SK-N-SH (cell line): Measurements from ENCODE around the gene ONECUT1. TPM values are rescaled to one million over a fixed set of nuclear protein-coding genes. Genes with fewer than 3 reads are reported as not detected.

Source experiments
- CTCF ChIA-PET: fragments of 300-600, 350-600 bp; formaldehyde crosslinking; extraction: SDS; loops from one replicate; lab custom pipeline; 2021; lab: Yijun Ruan, JAX
- POLR2A ChIA-PET: fragments of 350-600 bp; sonication (Branson Sonifier 250); formaldehyde crosslinking; extraction: SDS; loops from one replicate; lab custom pipeline; 2020; ENCODE audit warnings: antibody characterized with exemption, inconsistent platforms; lab: Yijun Ruan, JAX
- DNase-seq: peaks from one replicate; pipeline ENCODE4 v3.0.0; 2012
- H2AFZ ChIP-seq: fragments of 200-600 bp; sonication (generic); 2 replicates; pipeline ENCODE4 v1.8.1; 2016; ENCODE audit warnings: antibody characterized with exemption, mild to moderate bottlenecking, low read depth
- H3F3A ChIP-seq: fragments of 200-600 bp; sonication (generic); replicated peaks from 2 replicates; pipeline ENCODE3; 2016; ENCODE audit warnings: antibody characterized with exemption, mild to moderate bottlenecking; ENCODE audit not compliant: insufficient read depth
- H3K27ac ChIP-seq, 2 experiments: fragments of 200-500 bp in 1 of 2; fragments of 200-600 bp in 1 of 2; sonication (Bioruptor generic) in 1 of 2; sonication (generic), shearing (Covaris generic) in 1 of 2; 2 replicates each; pipeline versions ENCODE4 v1.5.1 to v1.6.1; 2014 to 2016; ENCODE audit warnings: low read depth in 2 of 2, inconsistent platforms in 1 of 2, low read length in 1 of 2, mild to moderate bottlenecking in 1 of 2, mixed read lengths in 1 of 2
- H3K27me3 ChIP-seq: fragments of 200-600 bp; sonication (generic), shearing (Covaris generic); 2 replicates; pipeline ENCODE4 v1.6.1; 2016; ENCODE audit warnings: mixed run types; ENCODE audit not compliant: insufficient read depth
- H3K36me3 ChIP-seq, 2 experiments: fragments of 200-500 bp in 1 of 2; fragments of 200-600 bp in 1 of 2; sonication (Bioruptor generic) in 1 of 2; sonication (generic) in 1 of 2; replicated peaks in 1 of 2; 2 replicates each; pipeline versions ENCODE3 to v1.5.1; 2014 to 2016; ENCODE audit warnings: low read length in 1 of 2, mild to moderate bottlenecking in 1 of 2; ENCODE audit not compliant: insufficient read depth in 2 of 2, control insufficient read depth in 1 of 2
- H3K4me1 ChIP-seq, 2 experiments: fragments of 200-500 bp in 1 of 2; fragments of 200-600 bp in 1 of 2; sonication (Bioruptor generic) in 1 of 2; sonication (generic), shearing (Covaris generic) in 1 of 2; 2 replicates each; pipeline versions ENCODE4 v1.5.1 to v1.6.1; 2014 to 2016; ENCODE audit warnings: low read depth in 1 of 2, low read length in 1 of 2, mixed run types in 1 of 2; ENCODE audit not compliant: insufficient read depth in 2 of 2, control insufficient read depth in 1 of 2
- H3K4me2 ChIP-seq: fragments of 200-600 bp; sonication (generic), shearing (Covaris generic); 2 replicates; pipeline ENCODE4 v1.6.1; 2017; ENCODE audit warnings: mixed run types
- H3K4me3 ChIP-seq, 2 experiments: fragments of 200-500 bp in 1 of 2; fragments of 200-600 bp in 1 of 2; sonication (Bioruptor generic) in 1 of 2; sonication (generic), shearing (Covaris generic) in 1 of 2; 2 replicates each; pipeline versions ENCODE4 v1.5.1 to v1.8.1; 2014 to 2016; ENCODE audit warnings: low read depth in 2 of 2, inconsistent platforms in 1 of 2, low read length in 1 of 2, mild to moderate bottlenecking in 1 of 2, mixed read lengths in 1 of 2, moderate library complexity in 1 of 2
- H3K79me2 ChIP-seq: fragments of 200-600 bp; sonication (generic); 2 replicates; pipeline ENCODE4 v1.8.1; 2017; ENCODE audit warnings: mild to moderate bottlenecking; ENCODE audit not compliant: insufficient read depth
- H3K9ac ChIP-seq: fragments of 200-600 bp; sonication (generic); 2 replicates; pipeline ENCODE4 v1.6.1; 2017; ENCODE audit warnings: mixed run types
- H3K9me2 ChIP-seq: fragments of 200-600 bp; sonication (generic); 2 replicates; pipeline ENCODE4 v1.6.1; 2017; ENCODE audit warnings: mixed run types
- H3K9me3 ChIP-seq: fragments of 200-600 bp; sonication (generic); 2 replicates; pipeline ENCODE4 v1.6.1; 2017; ENCODE audit warnings: mixed run types, mild to moderate bottlenecking, moderate library complexity
- H4K20me1 ChIP-seq: fragments of 200-600 bp; sonication (generic); 2 replicates; pipeline ENCODE4 v1.6.1; 2017; ENCODE audit warnings: mild to moderate bottlenecking, mixed run types; ENCODE audit not compliant: insufficient read depth
- EP300 ChIP-seq, 2 experiments: IDR thresholded peaks; 2 replicates each; pipeline versions ENCODE4 v1.4.0 to v1.6.1; 2012; ENCODE audit warnings: borderline replicate concordance in 1 of 2, low read depth in 1 of 2, low read length in 1 of 2
- FOXM1 ChIP-seq: IDR thresholded peaks from 2 replicates; pipeline ENCODE4 v1.4.0; 2012; ENCODE audit warnings: low read depth, mild to moderate bottlenecking
- JUND ChIP-seq: IDR thresholded peaks from 2 replicates; pipeline ENCODE4 v1.4.0; 2012
- RAD21 ChIP-seq: IDR thresholded peaks from 2 replicates; pipeline ENCODE4 v1.6.1; 2012; ENCODE audit warnings: mild to moderate bottlenecking, low read length
- RXRA ChIP-seq: IDR thresholded peaks from 2 replicates; pipeline ENCODE4 v1.4.0; 2012; ENCODE audit warnings: low read depth, mild to moderate bottlenecking, borderline replicate concordance
- SMC3 ChIP-seq: IDR thresholded peaks from 2 replicates; pipeline ENCODE4 v1.6.1; 2012; ENCODE audit warnings: low read depth, low read length, improper control_type of control experiment
- TAF1 ChIP-seq: IDR thresholded peaks from 2 replicates; pipeline ENCODE4 v1.6.1; 2012; ENCODE audit warnings: low read depth, mild to moderate bottlenecking, low read length, moderate library complexity, borderline replicate concordance
- WGBS: methylation state at CpG from one replicate; pipeline ENCODE4 v1.1.6; 2017; ENCODE audit warnings: low lambda C conversion rate; 5-methylcytosine and 5-hydroxymethylcytosine counted together
- polyA plus RNA-seq, 3 experiments: library from polyadenylated mRNA; depleted of rRNA; stranded (reverse); fragments of >200 nt; gene quantifications; 2 replicates each; pipeline ENCODE4 v1.2.3, GENCODE V29; 2012
- TF ChIP-seq, protein P1 (sequence below): IDR thresholded peaks from 2 replicates; pipeline ENCODE4 v1.4.0; 2012; ENCODE audit warnings: low read depth, borderline replicate concordance
- TF ChIP-seq, protein P2 (sequence below): fragments of 200-600 bp; sonication (generic); IDR thresholded peaks from 2 replicates; pipeline ENCODE4 v1.6.1; 2017; ENCODE audit warnings: antibody characterized with exemption, mild to moderate bottlenecking, moderate library complexity

Gene ONECUT1
- polyA plus RNA-seq, 1 of the 3 experiments (the other 2 are of a cell fraction): not detected

DNA sequence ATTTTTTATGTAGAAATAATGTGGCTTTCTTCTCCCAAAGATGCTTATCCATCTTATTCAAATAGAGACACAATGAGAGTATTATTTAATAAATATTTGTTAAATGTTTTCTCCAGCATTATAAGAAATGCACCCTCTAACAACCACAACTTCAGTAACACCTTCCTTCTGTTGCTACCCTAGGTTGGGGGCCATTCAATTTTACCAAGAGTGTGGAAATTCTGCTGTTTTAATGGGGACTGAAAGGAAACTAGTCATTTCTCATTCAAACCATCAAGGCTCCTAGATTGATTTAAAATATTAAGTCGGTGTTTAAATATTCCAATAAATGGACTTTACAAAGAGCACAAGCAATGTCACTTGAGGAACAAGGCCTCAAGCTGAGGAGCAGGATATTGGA lies 7.6 kb downstream of the ONECUT1 start:
- WGBS: 13% methylated on average over 1 of the region's 1 CpG
- no peaks in the 10 kb centered on the region; the same call in 1 of the 2 replicates for H3K9me3 ChIP-seq
- no peak overlapping the region for H2AFZ ChIP-seq

DNA sequence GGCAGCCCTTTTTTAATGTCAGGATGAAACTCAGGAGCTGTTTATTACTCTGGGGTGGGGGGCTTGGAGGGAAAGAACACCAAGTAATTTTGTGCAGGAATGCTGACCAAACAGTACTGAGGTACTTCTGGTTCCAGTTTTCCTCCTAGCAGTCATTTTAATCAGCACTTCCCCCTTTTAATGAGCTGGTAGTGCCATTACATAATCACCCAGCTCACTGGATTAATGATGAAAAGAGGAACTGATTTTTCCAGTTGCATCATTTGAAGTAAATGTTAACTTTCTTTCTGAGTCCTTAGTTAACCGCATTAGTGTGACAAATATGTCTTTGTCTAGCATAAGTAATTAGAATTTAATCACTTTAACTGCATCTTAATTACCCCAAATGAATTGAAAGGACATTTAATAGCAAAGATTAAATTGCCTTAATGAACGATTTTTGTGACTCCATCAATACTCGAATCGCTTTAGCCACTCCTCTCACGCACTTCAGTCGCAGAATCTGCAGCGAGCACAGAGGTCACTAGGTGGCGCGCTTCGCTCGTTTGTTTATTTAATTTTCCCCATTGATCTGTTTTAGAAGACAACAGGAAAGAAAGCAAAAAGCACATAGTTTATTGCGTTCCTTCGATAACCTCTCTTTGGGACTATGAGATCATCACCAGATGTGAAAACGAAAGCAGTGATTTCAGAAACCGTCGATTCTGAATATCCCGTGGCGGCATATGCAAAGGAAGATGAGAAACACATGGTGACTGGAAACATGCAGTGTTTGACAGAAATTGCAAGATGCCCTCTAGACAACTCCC lies 9.8 kb downstream of the ONECUT1 start:
- Histone ChIP-seq H3K9ac (no peak overlapping the region), H3K36me3 (no peaks in the 10 kb centered on the region), H3K4me3 (peak overlapping the region in 1 of 2 experiments; percentile 29; a peak in 1 of 4 replicates), H3K9me2 (no peaks in the 10 kb centered on the region), H4K20me1 (no peaks in the 10 kb centered on the region), H3F3A (no peaks in the 10 kb centered on the region), H3K4me1 (no peaks in the 10 kb centered on the region), H3K4me2 (peak overlapping the region; percentile 63; the same call in 1 of the 2 replicates), H3K79me2 (no peaks in the 10 kb centered on the region), H3K9me3 (no peaks in the 10 kb centered on the region; the same call in 1 of the 2 replicates), H3K27ac (no peak overlapping the region), H2AFZ (no peak overlapping the region), H3K27me3 (peaks cover 73% of the 10 kb centered on the region)
- WGBS: 5% methylated on average over 18 of the region's 18 CpGs
- TF ChIP-seq JUND: no peak
- peak; percentile 73 for TF ChIP-seq SMC3
- TF ChIP-seq FOXM1: no peak
- no peak for TF ChIP-seq TAF1
- TF ChIP-seq RAD21: peak; percentile 77
- TF ChIP-seq, protein P1, sequence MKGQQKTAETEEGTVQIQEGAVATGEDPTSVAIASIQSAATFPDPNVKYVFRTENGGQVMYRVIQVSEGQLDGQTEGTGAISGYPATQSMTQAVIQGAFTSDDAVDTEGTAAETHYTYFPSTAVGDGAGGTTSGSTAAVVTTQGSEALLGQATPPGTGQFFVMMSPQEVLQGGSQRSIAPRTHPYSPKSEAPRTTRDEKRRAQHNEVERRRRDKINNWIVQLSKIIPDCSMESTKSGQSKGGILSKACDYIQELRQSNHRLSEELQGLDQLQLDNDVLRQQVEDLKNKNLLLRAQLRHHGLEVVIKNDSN: no peak
- TF ChIP-seq, protein P2, sequence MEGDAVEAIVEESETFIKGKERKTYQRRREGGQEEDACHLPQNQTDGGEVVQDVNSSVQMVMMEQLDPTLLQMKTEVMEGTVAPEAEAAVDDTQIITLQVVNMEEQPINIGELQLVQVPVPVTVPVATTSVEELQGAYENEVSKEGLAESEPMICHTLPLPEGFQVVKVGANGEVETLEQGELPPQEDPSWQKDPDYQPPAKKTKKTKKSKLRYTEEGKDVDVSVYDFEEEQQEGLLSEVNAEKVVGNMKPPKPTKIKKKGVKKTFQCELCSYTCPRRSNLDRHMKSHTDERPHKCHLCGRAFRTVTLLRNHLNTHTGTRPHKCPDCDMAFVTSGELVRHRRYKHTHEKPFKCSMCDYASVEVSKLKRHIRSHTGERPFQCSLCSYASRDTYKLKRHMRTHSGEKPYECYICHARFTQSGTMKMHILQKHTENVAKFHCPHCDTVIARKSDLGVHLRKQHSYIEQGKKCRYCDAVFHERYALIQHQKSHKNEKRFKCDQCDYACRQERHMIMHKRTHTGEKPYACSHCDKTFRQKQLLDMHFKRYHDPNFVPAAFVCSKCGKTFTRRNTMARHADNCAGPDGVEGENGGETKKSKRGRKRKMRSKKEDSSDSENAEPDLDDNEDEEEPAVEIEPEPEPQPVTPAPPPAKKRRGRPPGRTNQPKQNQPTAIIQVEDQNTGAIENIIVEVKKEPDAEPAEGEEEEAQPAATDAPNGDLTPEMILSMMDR: peak; percentile 98
- ChIA-PET POLR2A (no interaction called here), CTCF (interaction anchor here (0.6 to 1.5 kb wide), 14 partner anchors 10 to 941 kb away, joined by 3 to 9 read pairs (median 3); partner anchors contain the start of gene ONECUT1)
- peak; percentile 59 for DNase-seq

More for the DNA sequence above, 7.6 kb downstream of the ONECUT1 start:
- ChIA-PET POLR2A (no interaction called here), CTCF (interaction anchor here (1.0 to 2.4 kb wide), 9 partner anchors 8 to 415 kb away, joined by 3 to 14 read pairs (median 6); no protein-coding TSS in a partner anchor)
- H3K79me2 ChIP-seq: no peaks in the 10 kb centered on the region
- no peak overlapping the region for H3K27ac ChIP-seq
- H3K9ac ChIP-seq: no peak overlapping the region
- TF ChIP-seq, protein P1: no peak
- no peak for TF ChIP-seq EP300 (IDR thresholded peaks at IDR 0.05; ENCODE audit: borderline replicate concordance in 1 of 2, low read depth in 1 of 2, low read length in 1 of 2)
- no peak for TF ChIP-seq RXRA
- H3K4me1 ChIP-seq: no peaks in the 10 kb centered on the region
- no peaks in the 10 kb centered on the region for H4K20me1 ChIP-seq
- no peak for DNase-seq
- no peaks in the 10 kb centered on the region for H3K9me2 ChIP-seq
- H3K27me3 ChIP-seq: peaks cover 79% of the 10 kb centered on the region
- no peaks in the 10 kb centered on the region for H3K36me3 ChIP-seq
- no peak overlapping the region for H3K4me3 ChIP-seq
- H3F3A ChIP-seq: no peaks in the 10 kb centered on the region
- no peak overlapping the region for H3K4me2 ChIP-seq
